AG09309 (cell line): Measurements from ENCODE around the gene NHLRC4.

Source experiments
- DNase-seq: peaks from one replicate; pipeline ENCODE4 v3.0.0-alpha.2; 2010; ENCODE audit warnings: low read depth
- H3K4me3 ChIP-seq: 2 replicates; pipeline ENCODE4 v1.5.1; 2011; ENCODE audit warnings: mild to moderate bottlenecking, low read depth, low read length, moderate library complexity; ENCODE audit not compliant: control insufficient read depth
- TF ChIP-seq, protein P1 (sequence below): IDR thresholded peaks from 2 replicates; pipeline ENCODE4 v1.5.1; 2011; ENCODE audit warnings: mild to moderate bottlenecking, low read depth, low read length, inconsistent platforms; ENCODE audit not compliant: insufficient read depth, control insufficient read depth; ENCODE audit errors: missing control alignments

NHLRC4 gene

DNA sequence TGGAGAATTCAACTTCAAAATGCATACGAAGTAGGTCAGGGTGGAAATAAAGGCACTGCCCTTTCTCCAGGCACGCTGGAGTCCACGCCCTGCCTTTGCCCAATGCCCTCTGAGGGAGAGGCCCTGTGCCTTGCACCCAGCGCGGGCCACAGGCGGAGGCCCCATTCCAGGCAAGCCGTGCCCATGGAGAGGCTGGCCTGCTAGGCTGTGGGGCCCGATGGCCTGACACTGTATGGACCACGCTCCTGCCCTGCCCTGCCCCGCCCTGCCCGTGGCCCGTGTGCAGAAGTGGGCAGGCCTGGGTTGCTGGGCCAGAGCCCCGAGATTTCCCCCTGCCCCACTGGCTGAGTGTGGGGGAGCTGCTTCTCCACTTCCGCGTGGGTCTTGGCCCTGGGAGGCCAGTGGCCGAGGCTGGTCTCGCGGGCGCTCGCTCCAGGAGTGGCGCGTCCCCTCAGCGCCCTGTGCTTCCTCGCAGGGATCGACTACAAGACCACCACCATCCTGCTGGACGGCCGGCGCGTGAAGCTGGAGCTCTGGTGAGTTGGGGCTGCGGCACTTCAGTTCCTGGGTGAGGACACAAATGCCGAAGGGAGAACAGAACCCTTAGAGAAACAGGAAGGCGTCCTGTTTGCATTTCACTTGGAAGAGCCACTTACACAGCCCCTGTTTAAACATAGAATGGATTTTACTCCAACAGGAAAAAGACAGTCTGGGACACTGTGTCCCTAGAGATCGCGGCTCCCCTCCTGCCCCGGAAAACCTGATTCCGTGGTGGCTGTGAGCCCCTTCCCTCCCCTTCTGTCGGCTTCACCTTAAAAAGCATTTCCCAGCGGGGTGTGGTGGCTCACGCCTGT lies 50.2 kb downstream of the NHLRC4 start:
- no peak overlapping the region for H3K4me3 ChIP-seq
- TF ChIP-seq, protein P1, sequence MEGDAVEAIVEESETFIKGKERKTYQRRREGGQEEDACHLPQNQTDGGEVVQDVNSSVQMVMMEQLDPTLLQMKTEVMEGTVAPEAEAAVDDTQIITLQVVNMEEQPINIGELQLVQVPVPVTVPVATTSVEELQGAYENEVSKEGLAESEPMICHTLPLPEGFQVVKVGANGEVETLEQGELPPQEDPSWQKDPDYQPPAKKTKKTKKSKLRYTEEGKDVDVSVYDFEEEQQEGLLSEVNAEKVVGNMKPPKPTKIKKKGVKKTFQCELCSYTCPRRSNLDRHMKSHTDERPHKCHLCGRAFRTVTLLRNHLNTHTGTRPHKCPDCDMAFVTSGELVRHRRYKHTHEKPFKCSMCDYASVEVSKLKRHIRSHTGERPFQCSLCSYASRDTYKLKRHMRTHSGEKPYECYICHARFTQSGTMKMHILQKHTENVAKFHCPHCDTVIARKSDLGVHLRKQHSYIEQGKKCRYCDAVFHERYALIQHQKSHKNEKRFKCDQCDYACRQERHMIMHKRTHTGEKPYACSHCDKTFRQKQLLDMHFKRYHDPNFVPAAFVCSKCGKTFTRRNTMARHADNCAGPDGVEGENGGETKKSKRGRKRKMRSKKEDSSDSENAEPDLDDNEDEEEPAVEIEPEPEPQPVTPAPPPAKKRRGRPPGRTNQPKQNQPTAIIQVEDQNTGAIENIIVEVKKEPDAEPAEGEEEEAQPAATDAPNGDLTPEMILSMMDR, result no peak
- DNase-seq, result no peak

DNA sequence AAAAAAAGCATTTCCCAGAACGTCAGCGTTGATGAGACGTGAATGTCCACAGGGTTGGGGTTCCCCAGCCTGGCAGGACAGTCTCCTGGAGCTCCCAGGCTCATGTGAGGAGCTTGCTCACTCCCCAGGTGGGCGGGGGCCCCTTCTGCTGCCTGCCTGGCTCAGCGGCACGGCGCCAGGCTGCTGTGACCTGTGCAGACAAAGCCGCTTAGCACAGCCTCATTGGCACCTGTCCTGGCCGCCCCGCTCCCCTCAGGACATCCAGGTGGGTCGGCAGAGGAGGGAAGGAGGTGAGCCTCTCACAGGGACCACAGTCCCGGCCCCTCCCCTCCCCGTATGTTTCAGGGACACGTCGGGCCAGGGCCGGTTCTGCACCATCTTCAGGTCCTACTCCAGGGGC lies 51.0 kb downstream of the NHLRC4 start:
- H3K4me3 ChIP-seq, result no peak overlapping the region
- TF ChIP-seq, protein P1, result no peak
- DNase-seq, result no peak
